ENCODE measurements around the gene VCAN. TPM values are rescaled to one million over a fixed set of nuclear protein-coding genes. Genes with fewer than 3 reads are reported as not detected.

Gene VCAN
- polyA plus RNA-seq, 1 experiment, result 38.0 TPM

- H3K4me3 ChIP-seq (ENCODE audit: low read depth, low read length), result no peak overlapping the region
- no peak for TF ChIP-seq CTCF (IDR thresholded peaks at IDR 0.05; ENCODE audit: insufficient read depth, low read depth, low read length)
- POLR2A ChIA-PET, result no interaction called here
- H3K27me3 ChIP-seq (ENCODE audit: control insufficient read depth, insufficient read depth, low read length), result no peaks in the 10 kb centered on the region
- DNase-seq (ENCODE audit: low read depth), result no peak
- H3K36me3 ChIP-seq (ENCODE audit: control insufficient read depth, insufficient read depth, low read length), result no peaks in the 10 kb centered on the region
- CTCF ChIA-PET, result no interaction called here
These were observed 15.6 kb downstream of the VCAN start for GRCh38 chr5:83487155-83487554.

GRCh38 chr5:83488271-83488670 is 16.7 kb downstream of the VCAN start:
- DNase-seq (ENCODE audit: low read depth), result no peak
- no peaks in the 10 kb centered on the region for H3K36me3 ChIP-seq (ENCODE audit: control insufficient read depth, insufficient read depth, low read length)
- no peak overlapping the region for H3K4me3 ChIP-seq (ENCODE audit: low read depth, low read length)
- CTCF ChIA-PET, result no interaction called here
- no peaks in the 10 kb centered on the region for H3K27me3 ChIP-seq (ENCODE audit: control insufficient read depth, insufficient read depth, low read length)
- TF ChIP-seq CTCF (IDR thresholded peaks at IDR 0.05; ENCODE audit: insufficient read depth, low read depth, low read length), result no peak
- POLR2A ChIA-PET, result no interaction called here

- CTCF ChIA-PET, result no interaction called here
- Histone ChIP-seq H3K27me3 (ENCODE audit: control insufficient read depth, insufficient read depth, low read length) (no peaks in the 10 kb centered on the region), H3K36me3 (ENCODE audit: control insufficient read depth, insufficient read depth, low read length) (no peaks in the 10 kb centered on the region), H3K4me3 (ENCODE audit: low read depth, low read length) (no peak overlapping the region)
- POLR2A ChIA-PET, result no interaction called here
- no peak for DNase-seq (ENCODE audit: low read depth)
- TF ChIP-seq CTCF (IDR thresholded peaks at IDR 0.05; ENCODE audit: insufficient read depth, low read depth, low read length), result no peak
These were observed 17.3 kb downstream of the VCAN start for GRCh38 chr5:83488821-83489220.

GRCh38 chr5:83490203-83490602 is 18.7 kb downstream of the VCAN start:
- no peak for TF ChIP-seq CTCF (IDR thresholded peaks at IDR 0.05; ENCODE audit: insufficient read depth, low read depth, low read length)
- ChIA-PET CTCF (no interaction called here), POLR2A (no interaction called here)
- DNase-seq (ENCODE audit: low read depth), result no peak
- Histone ChIP-seq H3K27me3 (ENCODE audit: control insufficient read depth, insufficient read depth, low read length) (no peaks in the 10 kb centered on the region), H3K4me3 (ENCODE audit: low read depth, low read length) (no peak overlapping the region), H3K36me3 (ENCODE audit: control insufficient read depth, insufficient read depth, low read length) (no peaks in the 10 kb centered on the region)

- POLR2A ChIA-PET, result no interaction called here
- H3K27me3 ChIP-seq (ENCODE audit: control insufficient read depth, insufficient read depth, low read length), result no peaks in the 10 kb centered on the region
These were observed 20.8 kb downstream of the VCAN start for GRCh38 chr5:83492331-83492730.

More at GRCh38 chr5:83492331-83492730, 20.8 kb downstream of the VCAN start:
- no peak for DNase-seq (ENCODE audit: low read depth)
- no peak for TF ChIP-seq CTCF (IDR thresholded peaks at IDR 0.05; ENCODE audit: insufficient read depth, low read depth, low read length)
- CTCF ChIA-PET, result interaction anchor here (0.7 to 1.4 kb wide), 2 partner anchors 9 to 43 kb away, joined by 3 read pairs; no protein-coding TSS in a partner anchor
- no peaks in the 10 kb centered on the region for H3K36me3 ChIP-seq (ENCODE audit: control insufficient read depth, insufficient read depth, low read length)
- H3K4me3 ChIP-seq (ENCODE audit: low read depth, low read length), result no peak overlapping the region
